ENCODE measurements around the gene P3R3URF.

The P3R3URF gene

DNA sequence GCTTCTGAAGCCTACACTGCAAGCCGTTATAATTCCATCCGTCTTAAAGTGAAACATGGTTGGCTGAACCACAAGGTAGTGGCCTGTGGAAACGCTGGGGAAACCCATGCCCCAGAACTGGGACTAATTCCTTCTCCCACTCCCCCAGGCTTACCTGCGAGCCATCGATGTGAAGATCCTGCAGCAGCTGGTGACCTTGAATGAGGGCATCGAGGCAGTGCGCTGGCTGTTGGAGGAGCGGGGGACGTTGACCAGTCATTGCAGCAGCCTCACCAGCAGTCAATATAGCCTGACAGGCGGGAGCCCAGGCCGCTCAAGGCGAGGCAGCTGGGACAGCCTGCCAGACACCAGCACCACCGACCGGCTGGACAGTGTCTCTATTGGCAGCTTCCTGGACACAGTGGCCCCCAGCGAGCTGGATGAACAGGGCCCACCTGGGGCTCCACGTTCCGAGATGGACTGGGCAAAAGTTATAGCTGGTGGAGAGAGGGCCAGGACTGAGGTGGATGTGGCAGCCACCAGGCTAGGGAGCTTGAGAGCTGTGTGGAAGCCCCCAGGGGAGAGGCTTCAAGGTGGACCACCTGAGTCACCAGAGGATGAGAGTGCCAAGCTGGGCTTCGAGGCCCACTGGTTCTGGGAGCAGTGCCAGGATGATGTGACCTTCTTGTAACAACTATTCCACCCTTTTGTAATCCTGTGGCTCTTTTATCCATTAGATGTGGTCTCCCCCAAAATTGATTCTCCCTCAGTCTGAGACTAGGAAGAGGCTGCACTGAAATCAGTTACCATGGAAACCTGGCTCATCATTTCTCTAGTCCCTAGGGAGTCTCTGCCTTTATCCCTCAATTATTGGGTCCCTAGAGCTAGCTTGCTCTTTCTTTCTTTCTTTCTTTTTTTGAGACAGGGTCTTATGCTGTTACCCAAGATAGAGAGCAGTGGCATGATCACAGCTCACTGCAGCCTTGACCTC lies 43.5 kb upstream of the P3R3URF start:
- no peak for DNase-seq (ENCODE audit: low spot score)
- in situ Hi-C loops (cut with MboI; ENCODE audit: low sequenced_read_pairs, unreplicated experiment): no loop called here
- TF ChIP-seq, protein P1, sequence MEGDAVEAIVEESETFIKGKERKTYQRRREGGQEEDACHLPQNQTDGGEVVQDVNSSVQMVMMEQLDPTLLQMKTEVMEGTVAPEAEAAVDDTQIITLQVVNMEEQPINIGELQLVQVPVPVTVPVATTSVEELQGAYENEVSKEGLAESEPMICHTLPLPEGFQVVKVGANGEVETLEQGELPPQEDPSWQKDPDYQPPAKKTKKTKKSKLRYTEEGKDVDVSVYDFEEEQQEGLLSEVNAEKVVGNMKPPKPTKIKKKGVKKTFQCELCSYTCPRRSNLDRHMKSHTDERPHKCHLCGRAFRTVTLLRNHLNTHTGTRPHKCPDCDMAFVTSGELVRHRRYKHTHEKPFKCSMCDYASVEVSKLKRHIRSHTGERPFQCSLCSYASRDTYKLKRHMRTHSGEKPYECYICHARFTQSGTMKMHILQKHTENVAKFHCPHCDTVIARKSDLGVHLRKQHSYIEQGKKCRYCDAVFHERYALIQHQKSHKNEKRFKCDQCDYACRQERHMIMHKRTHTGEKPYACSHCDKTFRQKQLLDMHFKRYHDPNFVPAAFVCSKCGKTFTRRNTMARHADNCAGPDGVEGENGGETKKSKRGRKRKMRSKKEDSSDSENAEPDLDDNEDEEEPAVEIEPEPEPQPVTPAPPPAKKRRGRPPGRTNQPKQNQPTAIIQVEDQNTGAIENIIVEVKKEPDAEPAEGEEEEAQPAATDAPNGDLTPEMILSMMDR (IDR thresholded peaks at IDR 0.05; ENCODE audit: borderline replicate concordance, control extremely low read depth, extremely low read depth, insufficient read depth, missing control alignments): no peak

DNA sequence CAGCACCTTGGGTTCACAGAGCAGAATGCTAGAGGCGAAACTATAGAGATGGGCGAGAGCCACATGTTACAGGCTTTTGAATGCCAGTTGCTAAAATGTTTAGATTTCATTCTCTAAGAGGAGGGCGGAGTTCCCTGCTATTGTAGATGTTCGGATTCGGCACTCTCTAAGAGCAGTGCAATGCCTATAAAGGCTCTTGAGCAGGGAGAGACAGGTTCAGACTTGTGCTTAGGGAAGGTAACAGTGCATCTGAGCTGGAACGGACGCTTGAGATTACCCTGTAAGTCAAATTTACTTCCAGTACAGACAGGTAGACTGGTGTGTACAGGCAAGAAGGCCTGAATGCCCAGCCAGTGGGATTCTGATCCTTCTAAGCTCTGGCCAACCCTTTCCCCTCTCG lies 42.2 kb upstream of the P3R3URF start:
- DNase-seq (ENCODE audit: low spot score): no peak
- in situ Hi-C loops (cut with MboI; ENCODE audit: low sequenced_read_pairs, unreplicated experiment): no loop called here
- TF ChIP-seq, protein P1 (IDR thresholded peaks at IDR 0.05; ENCODE audit: borderline replicate concordance, control extremely low read depth, extremely low read depth, insufficient read depth, missing control alignments): no peak

DNA sequence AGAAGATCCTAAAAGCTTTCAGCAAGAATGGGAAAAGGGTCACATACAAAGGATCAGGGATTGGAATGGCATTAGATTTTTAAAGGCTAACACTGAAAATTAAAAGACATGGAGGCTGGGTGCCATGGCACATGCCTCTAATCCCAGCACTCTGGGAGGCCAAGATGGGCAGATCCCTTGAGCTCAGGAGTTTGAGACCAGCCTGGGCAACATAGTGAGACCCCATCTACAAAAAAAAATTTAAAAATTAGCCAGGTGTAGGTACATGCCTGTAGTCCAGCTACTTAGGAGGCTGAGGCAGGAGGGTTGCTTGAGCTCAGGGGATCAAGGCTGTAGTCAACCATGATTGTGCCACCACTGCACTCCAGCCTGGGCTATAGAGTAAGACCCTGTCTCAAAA lies 39.2 kb upstream of the P3R3URF start:
- DNase-seq (ENCODE audit: low spot score): no peak
- in situ Hi-C loops (cut with MboI; ENCODE audit: low sequenced_read_pairs, unreplicated experiment): no loop called here
- TF ChIP-seq, protein P1 (IDR thresholded peaks at IDR 0.05; ENCODE audit: borderline replicate concordance, control extremely low read depth, extremely low read depth, insufficient read depth, missing control alignments): no peak

DNA sequence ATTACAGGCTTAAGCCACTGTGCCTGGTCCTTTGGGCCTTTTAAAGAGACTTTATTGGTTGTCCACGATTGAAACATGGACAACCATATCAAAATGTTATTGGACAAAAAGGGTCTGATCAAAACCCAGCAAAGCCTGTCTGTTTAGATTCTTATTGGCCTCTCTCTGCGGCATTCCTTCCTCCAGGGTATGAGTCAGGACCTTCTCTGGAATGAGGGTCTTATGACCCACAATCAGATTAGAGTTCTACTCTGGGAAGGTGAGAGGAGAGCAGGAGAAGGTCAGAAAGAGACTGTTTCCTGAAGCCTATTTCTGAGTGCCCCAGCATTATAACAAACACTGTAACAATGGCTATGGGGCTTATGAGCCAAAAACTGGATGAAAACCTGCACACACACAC lies 34.8 kb upstream of the P3R3URF start:
- no peak for DNase-seq (ENCODE audit: low spot score)
- TF ChIP-seq, protein P1 (IDR thresholded peaks at IDR 0.05; ENCODE audit: borderline replicate concordance, control extremely low read depth, extremely low read depth, insufficient read depth, missing control alignments): no peak
- in situ Hi-C loops (cut with MboI; ENCODE audit: low sequenced_read_pairs, unreplicated experiment): no loop called here

DNA sequence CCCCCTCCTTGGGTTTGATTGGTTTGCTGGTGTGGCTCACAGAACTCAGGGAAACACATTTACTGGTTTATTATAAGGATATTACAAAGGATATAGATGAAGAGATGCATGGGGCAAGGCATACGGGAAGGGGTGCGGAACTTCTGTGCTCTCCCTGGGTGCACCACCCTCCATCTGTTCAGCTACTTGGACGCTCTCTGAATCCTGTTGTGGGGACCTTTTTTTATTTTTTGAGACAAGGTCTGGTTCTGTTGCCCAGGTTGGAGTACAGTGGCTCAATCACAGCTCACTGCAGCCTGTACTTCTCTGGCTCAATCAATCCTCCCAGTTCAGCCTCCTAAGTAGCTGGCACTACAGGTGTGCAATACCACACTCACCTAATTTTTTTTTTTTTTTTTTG lies 34.3 kb upstream of the P3R3URF start:
- in situ Hi-C loops (cut with MboI; ENCODE audit: low sequenced_read_pairs, unreplicated experiment): no loop called here
- no peak for DNase-seq (ENCODE audit: low spot score)
- TF ChIP-seq, protein P1 (IDR thresholded peaks at IDR 0.05; ENCODE audit: borderline replicate concordance, control extremely low read depth, extremely low read depth, insufficient read depth, missing control alignments): no peak

DNA sequence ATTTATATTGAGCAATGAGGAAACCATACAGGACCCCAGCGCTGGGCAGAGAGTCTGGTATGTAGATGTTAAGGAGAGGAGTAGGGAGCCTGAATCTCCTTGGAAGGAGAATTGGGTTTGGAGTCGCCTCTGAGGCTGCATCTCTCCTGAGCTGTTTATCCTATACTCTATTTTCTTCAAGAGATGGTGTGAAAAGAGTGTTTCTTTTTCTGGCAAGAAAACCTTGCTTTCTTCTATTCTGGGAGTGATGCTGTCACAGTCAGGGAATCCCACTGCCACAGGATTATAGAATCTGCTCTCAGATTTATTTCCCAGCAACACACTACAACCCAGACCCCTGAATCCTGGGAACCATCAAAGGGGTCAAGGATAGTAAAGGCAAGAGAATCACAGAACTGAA lies 30.1 kb upstream of the P3R3URF start:
- TF ChIP-seq, protein P1 (IDR thresholded peaks at IDR 0.05; ENCODE audit: borderline replicate concordance, control extremely low read depth, extremely low read depth, insufficient read depth, missing control alignments): no peak
- in situ Hi-C loops (cut with MboI; ENCODE audit: low sequenced_read_pairs, unreplicated experiment): no loop called here
- DNase-seq (ENCODE audit: low spot score): no peak
